HepG2 (cell line): ENCODE measurements around the gene PEAR1. TPM values are rescaled to one million over a fixed set of nuclear protein-coding genes. Genes with fewer than 3 reads are reported as not detected.

ENCODE experiments used
- ARID5B ChIP-seq: IDR thresholded peaks from 2 replicates; pipeline ENCODE4 v1.4.0; 2020; ENCODE audit warnings: mild to moderate bottlenecking, missing genetic modification reagents
- FOXA1 ChIP-seq, 2 experiments: fragments of 450-650 bp in 1 of 2; sonication (generic) in 1 of 2; formaldehyde crosslinking in 1 of 2; IDR thresholded peaks; 2 replicates each; pipeline versions ENCODE4 v1.4.0 to v1.6.1; 2016 to 2020; ENCODE audit warnings: missing genetic modification reagents in 1 of 2
- FOXA3 ChIP-seq: IDR thresholded peaks from 2 replicates; pipeline ENCODE4 v1.6.1; 2016; ENCODE audit warnings: missing genetic modification reagents, missing compliant biosample characterization
- JARID2 ChIP-seq: sonication (generic); formaldehyde crosslinking; IDR thresholded peaks from 2 replicates; pipeline ENCODE4 v1.8.1; 2023; ENCODE audit warnings: missing genetic modification reagents, inconsistent platforms; ENCODE audit not compliant: insufficient replicate concordance
- KDM1A ChIP-seq: IDR thresholded peaks from 2 replicates; pipeline ENCODE4 v1.6.1; 2016; ENCODE audit warnings: missing compliant biosample characterization
- LCORL ChIP-seq, 2 experiments: fragments of 450-650 bp in 1 of 2; sonication (generic) in 1 of 2; formaldehyde crosslinking in 1 of 2; IDR thresholded peaks; 2 replicates each; pipeline versions ENCODE4 v1.5.0 to v1.6.1; 2017 to 2020; ENCODE audit warnings: antibody characterized with exemption in 1 of 2, missing genetic modification reagents in 1 of 2
- NR2F2 ChIP-seq: IDR thresholded peaks from 2 replicates; pipeline ENCODE4 v1.6.1; 2012; ENCODE audit warnings: low read depth, inconsistent platforms, borderline replicate concordance
- PATZ1 ChIP-seq: sonication (generic); formaldehyde crosslinking; IDR thresholded peaks from 2 replicates; pipeline ENCODE4 v1.4.0; 2020; ENCODE audit warnings: missing genetic modification reagents
- RXRB ChIP-seq: IDR thresholded peaks from 2 replicates; pipeline ENCODE4 v1.6.1; 2016; ENCODE audit warnings: borderline replicate concordance, missing genetic modification reagents, missing compliant biosample characterization
- SIX4 ChIP-seq: sonication (generic); formaldehyde crosslinking; IDR thresholded peaks from 2 replicates; pipeline ENCODE4 v1.4.0; 2020; ENCODE audit warnings: missing genetic modification reagents
- SOX13 ChIP-seq, 3 experiments: fragments of 450-650 bp in 1 of 3; sonication (generic) in 1 of 3; formaldehyde crosslinking in 1 of 3; IDR thresholded peaks in 2 of 3; conservative IDR thresholded peaks in 1 of 3; 2 replicates each; pipeline versions ENCODE4 v1.5.0 to v1.6.1; 2016 to 2020; ENCODE audit warnings: antibody characterized with exemption in 1 of 3, mild to moderate bottlenecking in 1 of 3, missing compliant biosample characterization in 1 of 3, missing genetic modification reagents in 1 of 3, moderate library complexity in 1 of 3
- SOX6 ChIP-seq, 2 experiments: fragments of 450-650 bp in 1 of 2; sonication (generic) in 1 of 2; formaldehyde crosslinking in 1 of 2; IDR thresholded peaks; 2 replicates each; pipeline versions ENCODE4 v1.4.0 to v1.6.1; 2017 to 2020; ENCODE audit warnings: antibody characterized with exemption in 1 of 2, mild to moderate bottlenecking in 1 of 2, missing genetic modification reagents in 1 of 2
- TCF7 ChIP-seq: sonication (generic); IDR thresholded peaks from 2 replicates; pipeline ENCODE4 v1.6.1; 2016; ENCODE audit warnings: antibody characterized with exemption, low read depth
- ZNF207 ChIP-seq: fragments of 450-650 bp; IDR thresholded peaks from 2 replicates; pipeline ENCODE4 v1.6.1; 2016; ENCODE audit warnings: antibody characterized with exemption, borderline replicate concordance
- ZNF3 ChIP-seq: IDR thresholded peaks from 2 replicates; pipeline ENCODE4 v1.7.0; 2017; ENCODE audit warnings: inconsistent platforms
- polyA plus RNA-seq, 8 experiments: library from polyadenylated mRNA; depleted of rRNA in 3 of 8; stranded (reverse) in 7 of 8; unstranded in 1 of 8; fragments of >200 nt; fragmentation: Illumina TruSeq in 4 of 8; extraction: Trizol in 4 of 8; gene quantifications; 2 replicates each; pipeline versions ENCODE4 v1.2.1 to v1.2.3, GENCODE V29; 2011 to 2016; ENCODE audit warnings: low read depth in 4 of 8, missing spikeins in 1 of 8, mixed read lengths in 1 of 8; ENCODE audit not compliant: insufficient read depth in 1 of 8
- total RNA-seq, 5 experiments: library from RNA; depleted of rRNA; stranded (reverse); fragments of >200 nt; fragmentation: Illumina TruSeq; extraction: Trizol; gene quantifications; 2 replicates each; pipeline ENCODE4 v1.2.3, GENCODE V29; 2016; ENCODE audit warnings: low read depth in 1 of 5
- TF ChIP-seq, protein P1 (sequence below): sonication (generic); formaldehyde crosslinking; IDR thresholded peaks from 2 replicates; pipeline ENCODE4 v1.4.0; 2020; ENCODE audit warnings: missing genetic modification reagents, mild to moderate bottlenecking, borderline replicate concordance
- TF ChIP-seq, protein P2 (sequence below): sonication (generic); formaldehyde crosslinking; IDR thresholded peaks from 2 replicates; pipeline ENCODE4 v1.4.0; 2020; ENCODE audit warnings: missing genetic modification reagents; ENCODE audit errors: not compliant biosample characterization

Gene PEAR1
- total and polyA plus RNA-seq, 2 of the 13 experiments (the other 11 are each of a cell fraction or from before 2014, with no cell fraction given): 0.27 to 0.41 TPM

DNA sequence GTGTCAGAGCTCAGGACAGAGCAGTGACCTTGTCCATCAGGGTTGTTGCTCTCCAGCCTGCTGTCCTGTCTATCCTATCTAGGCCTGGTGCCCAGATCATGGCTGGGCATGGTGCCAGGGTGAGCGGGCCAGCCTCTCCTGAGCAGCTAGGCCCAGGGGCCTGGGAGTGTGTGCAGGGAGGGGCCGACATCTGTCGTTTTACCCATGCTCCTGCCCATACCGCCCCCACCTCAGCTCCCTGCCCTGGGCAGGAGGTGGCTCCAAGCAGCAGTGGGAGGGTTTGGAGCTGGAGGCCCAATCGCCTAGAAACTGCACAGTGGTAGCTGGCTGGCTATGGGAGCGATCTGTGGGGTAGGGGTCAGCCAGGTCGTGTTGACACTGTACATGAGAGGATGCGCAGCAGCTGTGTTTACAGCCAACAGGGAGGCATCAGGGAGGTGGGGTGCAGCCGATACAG, 41.1 kb upstream of the PEAR1 start (continued):
- TF ChIP-seq, protein P1, sequence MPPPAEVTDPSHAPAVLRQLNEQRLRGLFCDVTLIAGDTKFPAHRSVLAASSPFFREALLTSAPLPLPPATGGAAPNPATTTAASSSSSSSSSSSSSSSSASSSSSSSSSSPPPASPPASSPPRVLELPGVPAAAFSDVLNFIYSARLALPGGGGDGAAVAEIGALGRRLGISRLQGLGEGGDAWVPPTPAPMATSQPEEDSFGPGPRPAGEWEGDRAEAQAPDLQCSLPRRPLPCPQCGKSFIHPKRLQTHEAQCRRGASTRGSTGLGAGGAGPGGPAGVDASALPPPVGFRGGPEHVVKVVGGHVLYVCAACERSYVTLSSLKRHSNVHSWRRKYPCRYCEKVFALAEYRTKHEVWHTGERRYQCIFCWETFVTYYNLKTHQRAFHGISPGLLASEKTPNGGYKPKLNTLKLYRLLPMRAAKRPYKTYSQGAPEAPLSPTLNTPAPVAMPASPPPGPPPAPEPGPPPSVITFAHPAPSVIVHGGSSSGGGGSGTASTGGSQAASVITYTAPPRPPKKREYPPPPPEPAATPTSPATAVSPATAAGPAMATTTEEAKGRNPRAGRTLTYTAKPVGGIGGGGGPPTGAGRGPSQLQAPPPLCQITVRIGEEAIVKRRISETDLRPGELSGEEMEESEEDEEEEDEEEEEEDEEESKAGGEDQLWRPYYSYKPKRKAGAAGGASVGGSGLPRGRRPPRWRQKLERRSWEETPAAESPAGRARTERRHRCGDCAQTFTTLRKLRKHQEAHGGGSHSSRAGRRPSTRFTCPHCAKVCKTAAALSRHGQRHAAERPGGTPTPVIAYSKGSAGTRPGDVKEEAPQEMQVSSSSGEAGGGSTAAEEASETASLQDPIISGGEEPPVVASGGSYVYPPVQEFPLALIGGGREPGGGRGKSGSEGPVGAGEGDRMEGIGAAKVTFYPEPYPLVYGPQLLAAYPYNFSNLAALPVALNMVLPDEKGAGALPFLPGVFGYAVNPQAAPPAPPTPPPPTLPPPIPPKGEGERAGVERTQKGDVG (CRISPR knock-in tag): peak; percentile 16; the same call in 1 of the 2 replicates
- TF ChIP-seq ARID5B (CRISPR knock-in tag): peak; percentile 56; the same call in 1 of the 2 replicates
- peak; percentile 38; the same call in 1 of the 2 replicates for TF ChIP-seq KDM1A (CRISPR knock-in tag)
- TF ChIP-seq LCORL (IDR thresholded peaks at IDR 0.05): no peak
- TF ChIP-seq LCORL (CRISPR knock-in tag; IDR thresholded peaks at IDR 0.05): 0 out of 2 replicates have a peak, but pooled peaks have one; percentile 38
- no peak for TF ChIP-seq ZNF207
- no peak for TF ChIP-seq FOXA1 (IDR thresholded peaks at IDR 0.05)
- peak; percentile 93 for TF ChIP-seq FOXA1 (CRISPR knock-in tag; IDR thresholded peaks at IDR 0.05)
- peak; percentile 37; the same call in 1 of the 2 replicates for TF ChIP-seq TCF7
- peak; percentile 63; the same call in 1 of the 2 replicates for TF ChIP-seq NR2F2
- no peak for TF ChIP-seq JARID2 (CRISPR knock-in tag)
- TF ChIP-seq RXRB (CRISPR knock-in tag): peak; percentile 58; the same call in 1 of the 2 replicates
- TF ChIP-seq, protein P2, sequence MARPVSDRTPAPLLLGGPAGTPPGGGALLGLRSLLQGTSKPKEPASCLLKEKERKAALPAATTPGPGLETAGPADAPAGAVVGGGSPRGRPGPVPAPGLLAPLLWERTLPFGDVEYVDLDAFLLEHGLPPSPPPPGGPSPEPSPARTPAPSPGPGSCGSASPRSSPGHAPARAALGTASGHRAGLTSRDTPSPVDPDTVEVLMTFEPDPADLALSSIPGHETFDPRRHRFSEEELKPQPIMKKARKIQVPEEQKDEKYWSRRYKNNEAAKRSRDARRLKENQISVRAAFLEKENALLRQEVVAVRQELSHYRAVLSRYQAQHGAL (CRISPR knock-in tag): no peak
- peak; percentile 39; the same call in 1 of the 2 replicates for TF ChIP-seq SIX4 (CRISPR knock-in tag)
- peak; percentile 59; the same call in 1 of the 2 replicates for TF ChIP-seq PATZ1 (CRISPR knock-in tag)
- peak; percentile 92 for TF ChIP-seq FOXA3 (CRISPR knock-in tag)
- 0 out of 2 replicates have a peak, but pooled peaks have one; percentile 31 for TF ChIP-seq ZNF3 (CRISPR knock-in tag)
- TF ChIP-seq SOX13 (IDR thresholded peaks at IDR 0.05): no peak
- 0 out of 4 replicates have a peak, but pooled peaks of 1 of the 2 experiments have one; percentile 9 for TF ChIP-seq SOX13 (CRISPR knock-in tag; conservative IDR thresholded peaks at IDR 0.05 in 1 of 2, IDR thresholded peaks at IDR 0.05 in 1 of 2)
- no peak for TF ChIP-seq SOX6 (IDR thresholded peaks at IDR 0.05)
- peak; percentile 19 for TF ChIP-seq SOX6 (CRISPR knock-in tag; IDR thresholded peaks at IDR 0.05)
